Activated CD8-positive, alpha-beta memory T cell treated with anti-CD3 and anti-CD28 coated beads, Interleukin-2, amount 50 U/mL, for 24 hours (primary cell): Measurements from ENCODE around the gene BRD2.
"Not testable (repeated sequence)": the region's sequence is repeated elsewhere in the genome, so short reads cannot be mapped to it uniquely, and the experiment has no call there.

ENCODE experiments used
- DNase-seq: peaks from one replicate; pipeline ENCODE4 v3.0.0-alpha.2; 2020; ENCODE audit errors: extremely low read depth

Gene BRD2

GRCh38 chr6:32968093-32968866, at the start of gene BRD2:
BRD2 (plus strand) TSS chr6:32968594; CDS start chr6:32972899, 4,305 bp downstream.
- DNase-seq: peak; percentile 92

- no peak for DNase-seq
These were observed 47.7 kb upstream of the BRD2 start for GRCh38 chr6:32920715-32921114.

GRCh38 chr6:32922083-32922482, 46.3 kb upstream of the BRD2 start:
- no peak for DNase-seq

- DNase-seq: no peak
These were observed 37.2 kb upstream of the BRD2 start for GRCh38 chr6:32931211-32931610.

GRCh38 chr6:32932132-32932868, 36.1 kb upstream of the BRD2 start:
- no peak for DNase-seq

GRCh38 chr6:32933661-32934085, 34.7 kb upstream of the BRD2 start:
- peak; percentile 66 for DNase-seq

- DNase-seq: no peak
These were observed 32.7 kb upstream of the BRD2 start for GRCh38 chr6:32935551-32936238.

GRCh38 chr6:32936239-32937152, 31.9 kb upstream of the BRD2 start:
- no peak for DNase-seq

GRCh38 chr6:32937230-32937633, 31.2 kb upstream of the BRD2 start:
- no peak for DNase-seq

GRCh38 chr6:32938494-32938893, 29.9 kb upstream of the BRD2 start:
- DNase-seq: no peak

GRCh38 chr6:32940656-32941213, 27.7 kb upstream of the BRD2 start, which contains the start of gene HLA-DMB:
HLA-DMB (minus strand) TSS chr6:32941028; CDS start chr6:32940807, 221 bp downstream.
- DNase-seq: no peak

GRCh38 chr6:32941214-32941768, 27.1 kb upstream of the BRD2 start:
- DNase-seq: no peak

GRCh38 chr6:32942555-32943123, 25.8 kb upstream of the BRD2 start:
- not testable (repeated sequence) for DNase-seq

GRCh38 chr6:32943864-32944649, 24.3 kb upstream of the BRD2 start:
- no peak for DNase-seq

- no peak for DNase-seq
These were observed 23.2 kb upstream of the BRD2 start for GRCh38 chr6:32945108-32945760.

GRCh38 chr6:32945953-32946352, 22.4 kb upstream of the BRD2 start:
- DNase-seq: no peak

GRCh38 chr6:32946893-32947292, 21.5 kb upstream of the BRD2 start:
- no peak for DNase-seq

- DNase-seq: no peak
These were observed 20.6 kb upstream of the BRD2 start for GRCh38 chr6:32947552-32948465.
